Spleen (tissue), 7 donors: ENCODE results near the gene MOB3C.

Source experiments
- CTCF ChIP-seq, 11 experiments: fragments of 200-600 bp in 7 of 11; fragments of 450-650 bp in 4 of 11; sonication (generic) in 4 of 11; IDR thresholded peaks in 8 of 11; conservative IDR thresholded peaks in 3 of 11; 1 replicate in 7 of 11; 2 replicates in 4 of 11; pipeline versions ENCODE4 v1.4.0 to v1.8.0; 2016 to 2021; ENCODE audit warnings: antibody characterized with exemption in 11 of 11, inconsistent platforms in 4 of 11, mild to moderate bottlenecking in 1 of 11
- POLR2A ChIP-seq, 3 donors: fragments of 450-650 bp; IDR thresholded peaks; one replicate each; pipeline ENCODE4 v1.5.1; 2017; ENCODE audit warnings: antibody characterized with exemption in 3 of 3, mild to moderate bottlenecking in 1 of 3
- POLR2AphosphoS5 ChIP-seq, 3 donors: sonication (generic); formaldehyde crosslinking; IDR thresholded peaks; one replicate each; pipeline ENCODE4 v1.5.1; 2017; ENCODE audit warnings: antibody characterized with exemption in 3 of 3
- donor health status: DM: no; HTN: no; CAD: no; lungs with moderate emphysema.
- donor health status: DM: no; HTN: no; CAD: no.
- donor health status: DM: no; HTN: no; CAD: no.

DNA sequence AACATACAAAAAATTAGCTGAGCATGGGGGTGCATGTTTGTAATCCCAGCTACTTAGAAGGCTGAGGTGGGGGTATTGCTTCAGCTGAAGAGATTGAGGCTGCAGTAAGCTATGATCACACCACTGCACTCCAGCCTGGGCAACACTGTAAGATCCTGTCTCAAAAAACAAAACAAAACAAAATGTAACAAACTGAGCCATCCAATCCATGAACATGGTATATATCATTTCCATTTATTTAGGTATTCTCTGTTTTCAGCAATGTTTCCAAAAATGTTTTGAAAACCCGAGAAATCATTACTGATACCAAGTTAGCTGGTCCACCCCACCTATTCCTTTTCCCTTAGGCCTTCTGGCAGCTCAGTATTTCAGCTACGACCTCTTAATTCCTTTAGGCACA lies 33.2 kb upstream of the MOB3C start:
- no peak for TF ChIP-seq CTCF (IDR thresholded peaks at IDR 0.05 in 8 of 11, conservative IDR thresholded peaks at IDR 0.05 in 3 of 11)
- TF ChIP-seq POLR2A (IDR thresholded peaks at IDR 0.05), result no peak
- TF ChIP-seq POLR2AphosphoS5 (IDR thresholded peaks at IDR 0.05), result no peak
